ENCODE data around the gene POLN. TPM values are rescaled to one million over a fixed set of nuclear protein-coding genes. Genes with fewer than 3 reads are reported as not detected.
A peak's percentile ranks its signal among the peaks of the same experiment; 100 is the strongest.
"Not testable (repeated sequence)": the region's sequence is repeated elsewhere in the genome, so short reads cannot be mapped to it uniquely, and the experiment has no call there.

Gene POLN
- total and polyA plus RNA-seq, 4 donors, result 4.6 to 8.9 (median 6.8) TPM

DNA sequence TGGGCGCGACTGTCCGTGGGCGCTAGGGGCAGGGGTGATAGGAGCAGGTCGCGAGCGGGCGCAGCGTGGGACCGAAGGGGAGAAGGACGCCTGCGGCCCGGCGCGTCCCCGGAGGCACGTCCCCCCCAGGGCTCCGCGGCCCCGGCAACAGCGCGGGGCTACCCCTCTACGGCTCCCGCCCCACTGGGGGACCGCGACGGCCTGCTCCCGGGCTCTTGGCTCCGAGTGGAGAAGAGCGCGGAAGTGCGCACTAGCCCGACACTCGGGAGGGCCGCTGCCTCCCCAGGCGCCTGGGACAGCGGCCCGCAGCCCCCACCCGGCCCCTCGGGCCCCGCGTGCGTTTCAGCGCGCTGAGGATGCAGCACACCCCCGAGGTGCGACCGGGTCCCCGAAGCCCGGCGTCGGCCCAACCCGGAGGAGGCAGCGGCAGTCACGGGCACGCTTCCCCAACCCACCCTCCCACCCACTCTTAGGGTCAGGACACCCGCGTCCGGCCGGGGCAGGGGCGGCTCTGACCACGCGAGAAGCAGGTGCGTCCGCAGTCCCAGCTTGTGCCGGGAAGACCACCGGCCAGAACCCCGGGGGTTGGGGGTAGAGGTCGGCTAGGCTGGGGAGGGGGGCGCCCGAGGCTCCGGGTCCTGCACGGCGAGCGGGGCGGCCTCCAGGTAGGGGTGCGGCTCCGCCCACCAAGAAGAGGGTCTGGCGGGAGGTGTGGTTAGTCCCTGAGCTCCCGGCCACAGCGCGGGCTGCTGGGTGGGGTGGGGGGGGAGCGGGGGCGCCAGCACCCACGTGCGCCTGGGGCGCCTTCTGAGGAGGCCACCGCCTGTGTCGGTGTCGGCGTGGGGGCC, 201.3 kb downstream of the POLN start:
- Histone ChIP-seq H3K9me3 (ENCODE audit: control insufficient read depth, insufficient read depth, low read length) (no peaks in the 10 kb centered on the region), H3K4me1 (ENCODE audit: control insufficient read depth, insufficient read depth, low read length) (peaks cover 38% of the 10 kb centered on the region), H3K27me3 (ENCODE audit: control insufficient read depth, insufficient read depth, low read length) (peaks cover 10% of the 10 kb centered on the region), H3K4me3 (ENCODE audit: low read depth, low read length) (peak overlapping the region; percentile 71), H3K27ac (ENCODE audit: low read depth, low read length) (no peak overlapping the region), H3K36me3 (ENCODE audit: control insufficient read depth, insufficient read depth, low read length) (peaks cover 25% of the 10 kb centered on the region)
- DNase-seq (ENCODE audit: low read depth in 4 of 6, low spot score in 6 of 6), result peak in 1 of 6 donors; percentile 3
- WGBS (ENCODE audit: insufficient coverage), result 3% methylated on average over 73 of the region's 91 CpGs

DNA sequence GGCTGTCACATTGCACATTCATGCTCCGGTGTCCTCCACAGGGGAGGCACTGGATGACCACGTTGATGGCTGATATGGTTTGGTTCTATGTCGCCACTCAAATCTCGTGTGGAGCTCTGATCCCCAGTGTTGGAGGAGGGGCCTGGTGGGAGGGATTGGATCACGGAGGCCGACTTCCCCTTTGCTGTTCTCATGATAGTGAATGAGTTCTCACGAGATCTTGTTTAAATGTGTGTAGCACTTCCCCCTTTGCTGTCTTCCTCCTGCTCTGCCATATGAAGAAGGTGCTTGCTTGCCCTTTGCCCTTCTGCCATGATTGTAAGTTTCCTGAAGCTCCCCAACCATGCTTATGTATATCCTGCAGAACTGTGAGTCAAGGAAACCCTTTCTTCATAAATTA, 205.1 kb downstream of the POLN start:
- WGBS (ENCODE audit: insufficient coverage), result 84% methylated on average over 6 of the region's 7 CpGs
- H3K27ac ChIP-seq (ENCODE audit: low read depth, low read length), result no peak overlapping the region
- H3K9me3 ChIP-seq (ENCODE audit: control insufficient read depth, insufficient read depth, low read length), result no peaks in the 10 kb centered on the region
- DNase-seq (ENCODE audit: low read depth in 4 of 6, low spot score in 6 of 6), result no peak
- peaks cover 5% of the 10 kb centered on the region for H3K36me3 ChIP-seq (ENCODE audit: control insufficient read depth, insufficient read depth, low read length)
- peaks cover 15% of the 10 kb centered on the region for H3K4me1 ChIP-seq (ENCODE audit: control insufficient read depth, insufficient read depth, low read length)
- peaks cover 10% of the 10 kb centered on the region for H3K27me3 ChIP-seq (ENCODE audit: control insufficient read depth, insufficient read depth, low read length)
- H3K4me3 ChIP-seq (ENCODE audit: low read depth, low read length), result no peak overlapping the region

DNA sequence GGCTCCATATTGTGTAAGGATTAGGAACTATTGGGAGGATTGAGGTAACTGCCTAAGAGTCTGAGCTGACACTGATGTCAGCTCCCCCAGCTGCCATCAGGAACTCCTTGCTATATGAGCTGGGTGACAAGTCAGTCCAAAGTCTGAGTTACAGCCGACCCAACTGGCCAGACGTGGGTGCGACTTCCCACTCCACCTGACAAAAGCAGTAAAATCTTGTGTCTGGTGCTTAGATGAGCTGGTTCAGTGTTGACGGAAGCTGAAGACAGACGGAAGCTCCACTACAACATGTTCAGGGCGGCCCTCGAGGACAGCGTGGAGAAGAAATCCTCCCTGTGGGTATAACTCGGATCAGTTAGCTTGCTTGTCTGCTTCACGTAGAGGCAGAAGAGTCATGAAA, 205.6 kb downstream of the POLN start:
- Histone ChIP-seq H3K27ac (ENCODE audit: low read depth, low read length) (no peak overlapping the region), H3K4me3 (ENCODE audit: low read depth, low read length) (no peak overlapping the region), H3K9me3 (ENCODE audit: control insufficient read depth, insufficient read depth, low read length) (no peaks in the 10 kb centered on the region), H3K27me3 (ENCODE audit: control insufficient read depth, insufficient read depth, low read length) (peaks cover 6% of the 10 kb centered on the region), H3K4me1 (ENCODE audit: control insufficient read depth, insufficient read depth, low read length) (peaks cover 11% of the 10 kb centered on the region), H3K36me3 (ENCODE audit: control insufficient read depth, insufficient read depth, low read length) (peaks cover 5% of the 10 kb centered on the region)
- 93% methylated on average over 5 of the region's 10 CpGs for WGBS (ENCODE audit: insufficient coverage)
- no peak for DNase-seq (ENCODE audit: low read depth in 4 of 6, low spot score in 6 of 6)

DNA sequence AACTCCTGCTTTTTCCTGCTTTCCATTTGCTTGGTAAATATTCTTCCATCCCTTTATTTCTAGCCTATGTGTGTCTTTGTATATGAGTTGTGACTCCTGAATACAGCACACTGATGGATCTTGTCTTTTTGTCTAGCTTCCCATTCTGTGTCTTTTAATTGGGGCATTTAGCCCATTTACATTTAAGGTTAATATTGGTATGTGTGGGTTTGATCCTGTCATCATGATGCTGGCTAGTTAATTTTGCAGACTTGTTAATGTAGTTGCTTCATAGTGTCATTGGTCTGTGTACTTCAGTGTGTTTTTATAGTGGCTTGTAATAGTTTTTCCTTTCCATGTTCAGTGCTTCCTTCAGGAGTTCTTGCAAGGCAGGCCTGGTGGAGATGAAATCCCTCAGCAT, 210.8 kb downstream of the POLN start:
- not testable (repeated sequence) for H3K27me3 ChIP-seq (ENCODE audit: control insufficient read depth, insufficient read depth, low read length); H3K4me1 ChIP-seq (ENCODE audit: control insufficient read depth, insufficient read depth, low read length); H3K4me3 ChIP-seq (ENCODE audit: low read depth, low read length); H3K36me3 ChIP-seq (ENCODE audit: control insufficient read depth, insufficient read depth, low read length); H3K9me3 ChIP-seq (ENCODE audit: control insufficient read depth, insufficient read depth, low read length); DNase-seq (ENCODE audit: low read depth in 4 of 6, low spot score in 6 of 6); H3K27ac ChIP-seq (ENCODE audit: low read depth, low read length)

DNA sequence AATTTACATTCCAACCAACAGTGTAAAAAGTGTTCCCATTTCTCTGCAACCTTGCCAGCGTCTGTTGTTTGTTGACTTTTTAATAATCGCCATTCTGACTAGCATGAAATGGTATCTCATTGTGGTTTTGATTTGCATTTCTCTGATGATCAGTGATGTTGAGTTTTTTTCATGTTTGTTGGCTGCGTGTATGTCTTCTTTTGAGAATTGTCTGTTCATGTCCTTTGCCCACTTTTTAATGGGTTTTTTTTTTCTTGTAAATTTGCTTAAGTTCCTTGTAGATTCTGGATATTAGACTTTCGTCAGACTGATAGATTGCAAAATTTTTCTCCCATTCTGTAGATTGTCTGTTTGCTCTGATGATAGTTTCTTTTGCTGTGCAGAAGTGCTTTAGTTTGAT, 214.8 kb downstream of the POLN start:
- not testable (repeated sequence) for H3K27me3 ChIP-seq (ENCODE audit: control insufficient read depth, insufficient read depth, low read length); H3K9me3 ChIP-seq (ENCODE audit: control insufficient read depth, insufficient read depth, low read length); H3K36me3 ChIP-seq (ENCODE audit: control insufficient read depth, insufficient read depth, low read length); H3K4me1 ChIP-seq (ENCODE audit: control insufficient read depth, insufficient read depth, low read length); DNase-seq (ENCODE audit: low read depth in 4 of 6, low spot score in 6 of 6); H3K4me3 ChIP-seq (ENCODE audit: low read depth, low read length); H3K27ac ChIP-seq (ENCODE audit: low read depth, low read length)
- 94% methylated on average over 2 of the region's 4 CpGs for WGBS (ENCODE audit: insufficient coverage)

DNA sequence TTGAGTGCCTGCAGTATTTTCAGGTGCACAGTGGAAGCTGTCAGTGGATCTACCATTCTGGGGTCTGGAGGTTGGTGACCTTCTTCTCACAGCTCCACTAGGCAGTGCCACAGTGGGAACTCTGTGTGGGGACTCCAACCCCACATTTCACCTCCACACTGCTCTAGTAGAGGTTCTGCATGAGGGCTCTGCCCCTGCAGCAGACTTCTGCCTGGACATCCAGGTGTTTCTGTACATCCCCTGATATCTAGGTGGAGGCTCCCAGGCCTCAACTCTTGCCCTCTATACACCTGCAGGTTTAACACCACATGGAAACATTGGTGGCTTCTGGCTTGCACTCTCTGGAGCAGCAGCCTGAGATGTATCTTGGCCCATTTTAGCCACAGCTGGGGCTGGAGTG, 216.1 kb downstream of the POLN start:
- H3K27ac ChIP-seq (ENCODE audit: low read depth, low read length), result no peak overlapping the region
- H3K4me3 ChIP-seq (ENCODE audit: low read depth, low read length), result no peak overlapping the region
- H3K4me1 ChIP-seq (ENCODE audit: control insufficient read depth, insufficient read depth, low read length), result no peaks in the 10 kb centered on the region
- peaks cover 1% of the 10 kb centered on the region for H3K9me3 ChIP-seq (ENCODE audit: control insufficient read depth, insufficient read depth, low read length)
- no peak for DNase-seq (ENCODE audit: low read depth in 4 of 6, low spot score in 6 of 6)
- no peaks in the 10 kb centered on the region for H3K36me3 ChIP-seq (ENCODE audit: control insufficient read depth, insufficient read depth, low read length)
- no peaks in the 10 kb centered on the region for H3K27me3 ChIP-seq (ENCODE audit: control insufficient read depth, insufficient read depth, low read length)

DNA sequence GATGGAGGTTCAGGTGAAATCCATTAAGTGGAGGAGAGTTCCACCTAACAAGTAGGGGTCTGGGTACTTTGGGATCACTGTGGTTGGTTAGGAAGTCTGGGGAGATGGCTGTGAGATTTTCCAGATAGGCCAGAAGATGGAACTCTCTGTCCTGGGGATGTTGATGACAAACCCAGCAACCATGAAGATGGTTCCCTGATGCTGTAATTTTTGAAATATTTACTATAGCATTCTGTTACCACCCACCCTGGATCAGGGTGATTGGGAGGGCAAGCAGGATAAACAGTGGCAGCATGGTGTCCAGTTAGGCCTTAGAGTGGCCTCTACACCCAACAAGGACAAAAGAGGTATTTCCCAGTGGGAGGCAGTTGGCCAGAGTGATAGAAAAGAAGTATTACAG, 217.2 kb downstream of the POLN start:
- no peaks in the 10 kb centered on the region for H3K27me3 ChIP-seq (ENCODE audit: control insufficient read depth, insufficient read depth, low read length)
- no peaks in the 10 kb centered on the region for H3K36me3 ChIP-seq (ENCODE audit: control insufficient read depth, insufficient read depth, low read length)
- DNase-seq (ENCODE audit: low read depth in 4 of 6, low spot score in 6 of 6), result no peak
- no peak overlapping the region for H3K4me3 ChIP-seq (ENCODE audit: low read depth, low read length)
- H3K27ac ChIP-seq (ENCODE audit: low read depth, low read length), result no peak overlapping the region
- no peaks in the 10 kb centered on the region for H3K4me1 ChIP-seq (ENCODE audit: control insufficient read depth, insufficient read depth, low read length)
- peaks cover 1% of the 10 kb centered on the region for H3K9me3 ChIP-seq (ENCODE audit: control insufficient read depth, insufficient read depth, low read length)

Small RNA genes lying within 50 kb of the gene (small RNA-seq; reads per million reads assigned to genes)
- not detected for gene COX6B1P5 (ENCODE audit: low replicate concordance)

Other genes with a start within 250 kb of the POLN start
- 10 to 100 TPM; 14.0 to 24.4 TPM for gene NELFA, start 233.1 kb downstream of the POLN start, total RNA-seq
- gene NELFA, start 233.1 kb downstream of the POLN start, polyA plus RNA-seq (ENCODE audit: insufficient read length in 2 of 2), result 10 to 100 TPM; 49.5 to 54.5 TPM
- gene NAT8L, start 182.8 kb downstream of the POLN start, total RNA-seq, result 10 to 100 TPM in 1 of 2 donors, 1 to 10 TPM in 1; 8.8 to 13.8 TPM
- 10 to 100 TPM; 60.5 to 62.2 TPM for gene NAT8L, start 182.8 kb downstream of the POLN start, polyA plus RNA-seq (ENCODE audit: insufficient read length in 2 of 2)
- gene HAUS3, start within 50 bp of the POLN start, total RNA-seq, result 10 to 100 TPM; 13.2 to 22.6 TPM
- 10 to 100 TPM; 16.8 to 17.0 TPM for gene HAUS3, start within 50 bp of the POLN start, polyA plus RNA-seq (ENCODE audit: insufficient read length in 2 of 2)
- gene MXD4, start 20.0 kb upstream of the POLN start, total RNA-seq, result 10 to 100 TPM; 22.4 to 56.7 TPM
- gene MXD4, start 20.0 kb upstream of the POLN start, polyA plus RNA-seq (ENCODE audit: insufficient read length in 2 of 2), result 100 to 1,000 TPM in 1 of 2 donors, 10 to 100 TPM in 1; 92.6 to 101 TPM
- gene ZFYVE28, start 176.5 kb upstream of the POLN start, total RNA-seq, result 10 to 100 TPM in 1 of 2 donors, 1 to 10 TPM in 1; 9.6 to 10.0 TPM
- gene ZFYVE28, start 176.5 kb upstream of the POLN start, polyA plus RNA-seq (ENCODE audit: insufficient read length in 2 of 2), result 10 to 100 TPM in 1 of 2 donors, 1 to 10 TPM in 1; 7.9 to 13.9 TPM
- gene CFAP99, start 176.8 kb upstream of the POLN start, total RNA-seq, result 1 to 10 TPM in 1 of 2 donors, under 1 TPM in 1; 0.20 to 6.4 TPM
- 1 to 10 TPM; 5.9 TPM for gene CFAP99, start 176.8 kb upstream of the POLN start, polyA plus RNA-seq (ENCODE audit: insufficient read length in 2 of 2)
- 10 to 100 TPM; 41.0 to 46.5 TPM for gene RNF4, start 227.0 kb upstream of the POLN start, total RNA-seq
- gene RNF4, start 227.0 kb upstream of the POLN start, polyA plus RNA-seq (ENCODE audit: insufficient read length in 2 of 2), result 10 to 100 TPM; 61.1 to 67.0 TPM

All from spinal cord (tissue), 10 donors.